GM10248 (cell line): ENCODE measurements around the gene PPP1R2C.

Experiments
- CTCF ChIA-PET: fragments of 300-600 bp; sonication (Branson Sonifier 250); formaldehyde crosslinking; extraction: SDS; loops from one replicate; lab custom pipeline; 2021; ENCODE audit warnings: antibody characterized with exemption; lab: Yijun Ruan, JAX
- POLR2A ChIA-PET: fragments of 350-650 bp; sonication (Branson Sonifier 250); formaldehyde crosslinking; extraction: SDS; loops from one replicate; lab custom pipeline; 2020; ENCODE audit warnings: antibody characterized with exemption; lab: Yijun Ruan, JAX
- DNase-seq: peaks from one replicate; pipeline ENCODE4 v3.0.0; 2012; ENCODE audit errors: extremely low spot score
- TF ChIP-seq, protein P1 (sequence below): IDR thresholded peaks from 2 replicates; pipeline ENCODE4 v1.5.1; 2012; ENCODE audit warnings: mild to moderate bottlenecking, low read depth; ENCODE audit errors: extremely low read depth, missing control alignments, control extremely low read depth

PPP1R2C gene

DNA sequence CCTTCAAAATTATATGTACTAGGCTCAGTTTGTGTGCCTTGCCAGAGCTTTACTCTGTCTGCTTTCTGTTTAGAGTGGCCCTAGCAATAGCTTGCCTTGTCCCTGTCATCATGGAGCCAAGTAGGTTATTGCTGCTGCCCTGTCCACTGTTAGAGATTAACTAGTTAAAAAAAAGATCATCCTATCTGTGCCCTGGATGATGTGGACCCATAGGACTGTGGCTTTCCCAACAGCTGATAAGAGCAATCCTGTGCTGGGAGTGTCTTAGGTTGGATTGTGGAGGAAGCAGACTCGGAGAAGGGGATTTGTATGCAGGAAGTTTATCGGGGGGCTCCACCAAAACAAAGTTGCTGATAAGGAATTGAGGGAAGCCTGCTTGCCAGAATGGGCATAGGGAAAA, 23.8 kb downstream of the PPP1R2C start:
- POLR2A ChIA-PET, result no interaction called here
- CTCF ChIA-PET, result no interaction called here
- TF ChIP-seq, protein P1, sequence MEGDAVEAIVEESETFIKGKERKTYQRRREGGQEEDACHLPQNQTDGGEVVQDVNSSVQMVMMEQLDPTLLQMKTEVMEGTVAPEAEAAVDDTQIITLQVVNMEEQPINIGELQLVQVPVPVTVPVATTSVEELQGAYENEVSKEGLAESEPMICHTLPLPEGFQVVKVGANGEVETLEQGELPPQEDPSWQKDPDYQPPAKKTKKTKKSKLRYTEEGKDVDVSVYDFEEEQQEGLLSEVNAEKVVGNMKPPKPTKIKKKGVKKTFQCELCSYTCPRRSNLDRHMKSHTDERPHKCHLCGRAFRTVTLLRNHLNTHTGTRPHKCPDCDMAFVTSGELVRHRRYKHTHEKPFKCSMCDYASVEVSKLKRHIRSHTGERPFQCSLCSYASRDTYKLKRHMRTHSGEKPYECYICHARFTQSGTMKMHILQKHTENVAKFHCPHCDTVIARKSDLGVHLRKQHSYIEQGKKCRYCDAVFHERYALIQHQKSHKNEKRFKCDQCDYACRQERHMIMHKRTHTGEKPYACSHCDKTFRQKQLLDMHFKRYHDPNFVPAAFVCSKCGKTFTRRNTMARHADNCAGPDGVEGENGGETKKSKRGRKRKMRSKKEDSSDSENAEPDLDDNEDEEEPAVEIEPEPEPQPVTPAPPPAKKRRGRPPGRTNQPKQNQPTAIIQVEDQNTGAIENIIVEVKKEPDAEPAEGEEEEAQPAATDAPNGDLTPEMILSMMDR, result no peak
- no peak for DNase-seq

DNA sequence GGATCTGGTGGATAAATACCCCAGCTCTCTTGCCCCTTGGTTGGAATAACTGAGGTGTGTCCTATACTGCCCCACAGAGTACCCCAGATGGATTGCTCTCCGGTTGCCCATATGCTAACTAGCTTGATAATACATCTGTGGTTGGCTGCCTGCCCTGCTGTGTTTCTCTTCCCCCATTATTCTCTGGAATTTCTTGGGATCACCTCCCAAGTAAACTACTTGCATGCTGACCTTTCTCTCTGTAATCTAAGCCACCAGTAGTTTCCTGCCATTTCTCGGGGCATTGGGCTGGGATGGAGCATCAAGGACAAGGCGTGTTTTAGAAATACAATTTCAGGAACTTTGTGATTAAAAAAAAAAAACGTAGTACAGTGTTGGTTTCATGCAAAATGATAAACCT, 25.2 kb downstream of the PPP1R2C start:
- TF ChIP-seq, protein P1, result no peak
- CTCF ChIA-PET, result no interaction called here
- no peak for DNase-seq
- POLR2A ChIA-PET, result no interaction called here

DNA sequence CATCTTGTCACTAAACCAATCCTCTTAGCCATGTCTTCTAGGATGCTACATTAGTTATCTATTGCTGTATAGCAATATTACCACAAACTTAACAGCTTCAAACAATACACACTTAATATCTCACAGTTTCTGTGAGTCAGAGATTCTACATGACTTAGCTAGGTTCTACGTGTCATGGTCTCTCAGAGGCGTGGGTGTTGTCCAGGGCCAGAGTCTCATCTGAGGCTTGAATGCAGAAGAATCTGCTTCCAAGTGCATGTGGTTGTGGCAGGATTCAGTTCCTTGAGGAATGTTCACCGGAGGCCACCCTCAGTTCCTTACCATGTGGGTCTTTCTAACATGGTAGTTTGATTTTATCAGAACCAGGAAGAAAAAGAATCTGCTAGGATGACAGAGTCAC, 26.4 kb downstream of the PPP1R2C start:
- CTCF ChIA-PET, result no interaction called here
- POLR2A ChIA-PET, result no interaction called here
- DNase-seq, result no peak
- TF ChIP-seq, protein P1, result no peak

DNA sequence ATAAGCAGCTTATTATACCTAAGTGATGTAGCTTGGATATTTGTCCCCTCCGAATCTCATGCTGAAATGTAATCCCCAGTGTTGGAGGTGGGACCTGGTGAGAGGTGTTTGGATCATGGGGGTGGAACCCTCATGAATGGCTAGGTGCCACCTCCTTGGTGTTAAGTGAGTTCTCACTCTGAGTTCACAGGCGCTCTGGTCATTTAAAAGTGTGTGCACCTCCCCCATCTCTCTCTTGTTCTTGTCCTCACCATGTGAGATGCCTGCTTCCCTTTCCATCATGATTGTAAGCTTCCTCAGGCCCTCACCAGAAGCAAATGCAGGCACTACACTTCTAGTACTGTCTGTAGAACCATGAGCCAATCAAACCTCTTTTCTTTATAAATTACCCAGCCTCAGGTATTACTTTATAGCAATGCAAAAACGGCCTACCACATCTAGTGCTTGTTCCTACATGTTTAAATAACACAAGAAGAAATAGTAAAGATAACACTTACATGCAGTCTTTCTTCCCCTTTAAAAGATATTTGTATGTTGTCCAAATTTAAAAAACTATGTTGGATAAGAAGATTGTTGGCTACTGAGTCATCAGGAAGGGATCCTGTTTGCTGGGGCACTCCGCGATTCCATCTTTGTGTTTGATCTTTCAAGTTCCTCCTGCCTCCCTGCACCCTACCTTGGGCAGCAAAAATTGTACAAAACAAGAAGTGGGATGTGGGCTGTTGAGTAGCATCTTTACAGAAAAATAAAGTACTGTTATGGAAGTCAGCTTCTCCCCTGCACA, 29.7 kb downstream of the PPP1R2C start:
- CTCF ChIA-PET, result no interaction called here
- TF ChIP-seq, protein P1, result no peak
- POLR2A ChIA-PET, result no interaction called here
- no peak for DNase-seq

DNA sequence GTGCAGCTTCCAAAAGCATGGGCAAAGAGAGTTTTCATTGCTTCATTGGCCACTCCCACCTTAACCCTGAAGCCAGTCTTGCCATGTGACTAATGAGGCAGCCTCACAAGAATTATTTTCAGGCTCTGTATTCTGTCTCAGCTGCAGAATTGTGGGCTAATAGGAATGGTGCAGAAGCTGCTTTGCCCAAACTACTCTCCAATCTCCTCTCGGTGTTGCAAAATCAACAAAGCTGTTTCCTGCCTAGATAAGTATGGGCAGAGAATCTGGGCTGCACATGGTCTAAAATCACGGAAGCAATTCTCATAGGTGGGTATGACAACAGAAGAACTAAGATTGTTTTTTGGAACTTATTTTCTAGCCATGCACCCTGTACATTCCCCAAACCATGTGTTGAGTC, 31.4 kb downstream of the PPP1R2C start:
- ChIA-PET CTCF (no interaction called here), POLR2A (no interaction called here)
- TF ChIP-seq, protein P1, result no peak
- no peak for DNase-seq

DNA sequence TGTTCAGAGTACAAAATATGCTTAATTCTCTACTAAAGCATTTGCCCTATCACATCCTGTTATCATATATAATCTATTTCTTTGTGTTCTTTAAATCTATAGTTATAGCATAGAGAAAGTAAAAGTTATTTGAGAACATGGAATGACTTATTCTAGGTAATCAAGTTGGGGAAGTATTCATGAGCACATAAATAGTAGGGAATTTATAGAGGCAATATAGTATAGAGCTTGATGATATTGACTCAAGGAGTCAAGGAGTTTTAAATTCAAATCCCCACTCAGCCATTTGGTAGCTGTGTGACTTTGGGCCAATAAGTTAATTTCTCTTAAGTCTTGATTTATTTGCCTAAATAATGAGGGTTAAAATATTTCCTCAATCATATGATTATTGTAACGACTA, 37.5 kb downstream of the PPP1R2C start:
- ChIA-PET CTCF (no interaction called here), POLR2A (no interaction called here)
- DNase-seq, result no peak
- TF ChIP-seq, protein P1, result no peak
